B cell (primary cell): ENCODE measurements around the gene ZBTB5. TPM values are rescaled to one million over a fixed set of nuclear protein-coding genes. Genes with fewer than 3 reads are reported as not detected.

Experiments
- ATAC-seq: fragments of 200-7000 bp; cut with Tn5 transposase; one replicate; pipeline ENCODE4 v1.10.0; 2021; ENCODE audit warnings: low read depth, mild to moderate bottlenecking, moderate number of reproducible peaks, moderate library complexity
- CTCF ChIA-PET: fragments of 350-600 bp; sonication (Branson Sonifier 250); formaldehyde crosslinking; loops from one replicate; lab custom pipeline; 2021; ENCODE audit warnings: antibody characterized with exemption, inconsistent platforms; lab: Charles Lee
- POLR2A ChIA-PET: fragments of 350-600 bp; sonication (Branson Sonifier 250); formaldehyde crosslinking; loops from one replicate; lab custom pipeline; 2021; ENCODE audit warnings: antibody characterized with exemption; lab: Charles Lee
- DNase-seq: peaks from one replicate; pipeline ENCODE4 v3.0.0; 2013
- H2AFZ ChIP-seq: 2 replicates; pipeline ENCODE4 v1.6.1; 2012; ENCODE audit warnings: mild to moderate bottlenecking, low read depth, low read length; ENCODE audit not compliant: insufficient read depth, poor library complexity, severe bottlenecking
- H3K27ac ChIP-seq, 2 donors: 1 replicate in 1 of 2; 2 replicates in 1 of 2; pipeline ENCODE4 v1.5.1; 2012 to 2013; ENCODE audit warnings: low read length in 2 of 2, mild to moderate bottlenecking in 2 of 2, moderate library complexity in 1 of 2
- H3K27me3 ChIP-seq, 4 experiments: fragments of 200-600 bp in 1 of 4; sonication (generic) in 1 of 4; replicated peaks in 1 of 4; 1 replicate in 2 of 4; 2 replicates in 2 of 4; pipeline versions ENCODE4 v1.6.1 to v1.7.0; 2013 to 2016; ENCODE audit warnings: low read length in 3 of 4, mild to moderate bottlenecking in 2 of 4, mixed read lengths in 1 of 4, moderate library complexity in 1 of 4; ENCODE audit not compliant: insufficient read depth in 4 of 4, control insufficient read depth in 3 of 4; ENCODE audit errors: control extremely low read depth in 1 of 4
- H3K36me3 ChIP-seq, 2 experiments: replicated peaks in 1 of 2; 1 replicate in 1 of 2; 2 replicates in 1 of 2; pipeline versions ENCODE4 v1.6.1 to v1.7.1; 2013; ENCODE audit warnings: low read length in 1 of 2; ENCODE audit not compliant: insufficient read depth in 2 of 2, control insufficient read depth in 1 of 2; ENCODE audit errors: control extremely low read depth in 1 of 2, extremely low read depth in 1 of 2
- H3K4me1 ChIP-seq, 2 donors: fragments of 200-600 bp in 1 of 2; sonication (generic) in 1 of 2; 1 replicate in 1 of 2; 2 replicates in 1 of 2; pipeline versions ENCODE4 v1.5.1 to v1.6.1; 2013 to 2017; ENCODE audit warnings: low read length in 2 of 2; ENCODE audit not compliant: control insufficient read depth in 2 of 2, insufficient read depth in 2 of 2
- H3K4me2 ChIP-seq: replicated peaks from 2 replicates; pipeline ENCODE3; 2012; ENCODE audit warnings: mild to moderate bottlenecking, low read depth, low read length; ENCODE audit not compliant: poor library complexity, severe bottlenecking
- H3K4me3 ChIP-seq, 5 experiments: fragments of 200-600 bp in 1 of 5; sonication (generic) in 1 of 5; 1 replicate in 3 of 5; 2 replicates in 2 of 5; pipeline versions ENCODE4 v1.5.1 to v1.7.0; 2011 to 2016; ENCODE audit warnings: low read length in 4 of 5, mild to moderate bottlenecking in 4 of 5, low read depth in 2 of 5, control low read depth in 1 of 5, moderate library complexity in 1 of 5; ENCODE audit not compliant: insufficient read depth in 1 of 5; ENCODE audit errors: control extremely low read depth in 1 of 5, extremely low read depth in 1 of 5
- H3K79me2 ChIP-seq: fragments of 200-600 bp; sonication (generic); one replicate; pipeline ENCODE4 v1.6.0; 2016; ENCODE audit warnings: low read length; ENCODE audit not compliant: control insufficient read depth, insufficient read depth
- H3K9ac ChIP-seq: fragments of 200-600 bp; sonication (generic); 2 replicates; pipeline ENCODE4 v1.6.1; 2017; ENCODE audit warnings: mild to moderate bottlenecking, low read length, moderate library complexity
- H3K9me3 ChIP-seq, 3 donors: one replicate each; pipeline versions ENCODE4 v1.6.1 to v1.7.1; 2013; ENCODE audit warnings: low read length in 2 of 3; ENCODE audit not compliant: control insufficient read depth in 2 of 3, insufficient read depth in 1 of 3; ENCODE audit errors: control extremely low read depth in 1 of 3
- H4K20me1 ChIP-seq: 2 replicates; pipeline ENCODE4 v1.6.0; 2012; ENCODE audit warnings: mild to moderate bottlenecking, low read length; ENCODE audit not compliant: insufficient read depth, control insufficient read depth, poor library complexity, severe bottlenecking
- H3K27ac Mint-ChIP-seq: one replicate; pipeline ENCODE4 v1.8.0; 2021; ENCODE audit warnings: mixed read lengths
- H3K27me3 Mint-ChIP-seq: one replicate; pipeline ENCODE4 v1.8.0; 2021; ENCODE audit warnings: mixed read lengths
- H3K4me1 Mint-ChIP-seq: one replicate; pipeline ENCODE4 v1.8.0; 2021; ENCODE audit warnings: mixed read lengths
- H3K4me3 Mint-ChIP-seq: one replicate; pipeline ENCODE4 v1.8.0; 2021; ENCODE audit warnings: mixed read lengths
- H3K9me3 Mint-ChIP-seq: one replicate; pipeline ENCODE4 v1.8.0; 2022; ENCODE audit warnings: mixed read lengths; ENCODE audit not compliant: insufficient read depth
- CTCF ChIP-seq: fragments of 200-600 bp; IDR thresholded peaks from one replicate; pipeline ENCODE4 v1.8.0; 2022; ENCODE audit warnings: antibody characterized with exemption, mild to moderate bottlenecking
- EZH2 ChIP-seq: IDR thresholded peaks from 2 replicates; pipeline ENCODE4 v1.6.1; 2012; ENCODE audit warnings: borderline replicate concordance, low read depth, mild to moderate bottlenecking, moderate library complexity, low read length; ENCODE audit not compliant: insufficient read depth, poor library complexity, severe bottlenecking
- WGBS: methylation state at CpG from one replicate; pipeline ENCODE4 v1.1.5; 2013; ENCODE audit warnings: missing lambda C conversion rate; ENCODE audit not compliant: insufficient coverage; 5-methylcytosine and 5-hydroxymethylcytosine counted together
- intact Hi-C: fragments of 100-400 bp; cut with micrococcal nuclease; formaldehyde crosslinking; loops from one replicate; pipeline ENCODE4 v1.10.0; 2022
- polyA plus RNA-seq: library from polyadenylated mRNA; depleted of rRNA; stranded (reverse); fragments of >200 nt; gene quantifications from 2 replicates; pipeline ENCODE4 v1.2.3, GENCODE V29; 2012
- total RNA-seq, 2 donors: library from RNA; stranded (reverse); fragments of 120-200 nt in 1 of 2; gene quantifications; 1 replicate in 1 of 2; 2 replicates in 1 of 2; pipeline versions ENCODE4 v1.2.3 to v1.2.4, GENCODE V29; 2013 to 2022

ZBTB5 gene
- total and polyA plus RNA-seq, 2 donors (not counting 1 experiment from before 2014, with no cell fraction given), result 12.8 to 27.6 TPM

- Histone ChIP-seq H3K27ac (no peak overlapping the region), H2AFZ (no peak overlapping the region), H3K4me3 (no peak overlapping the region), H3K9me3 (no peaks in the 10 kb centered on the region), H3K9ac (no peak overlapping the region), H3K36me3 (peaks cover 0 to 59% of the 10 kb centered on the region in 2 experiments), H3K27me3 (no peaks in the 10 kb centered on the region), H3K4me1 (no peaks in the 10 kb centered on the region), H3K4me2 (no peak overlapping the region), H4K20me1 (no peaks in the 10 kb centered on the region), H3K79me2 (no peaks in the 10 kb centered on the region)
- Mint-ChIP-seq H3K4me1 (peaks cover 5% of the 10 kb centered on the region), H3K4me3 (no peak overlapping the region), H3K27me3 (no peaks in the 10 kb centered on the region), H3K27ac (peak overlapping the region; percentile 34), H3K9me3 (no peaks in the 10 kb centered on the region)
- DNase-seq (no peak), ATAC-seq (no peak)
- POLR2A ChIA-PET, result no interaction called here
- TF ChIP-seq EZH2 (no peak), CTCF (no peak)
- WGBS, result 94% methylated on average over 5 of the region's 5 CpGs
- CTCF ChIA-PET, result interaction anchor here (1.1 kb wide), 1 partner anchor 9 kb away, joined by 3 read pairs; no protein-coding TSS in a partner anchor
- intact Hi-C loops, result no loop called here
Measured at GRCh38 chr9:37504605-37505004, 39.4 kb upstream of the ZBTB5 start.

GRCh38 chr9:37503736-37504135 lies 38.5 kb upstream of the ZBTB5 start:
- no peak overlapping the region for H3K4me3 ChIP-seq
- H4K20me1 ChIP-seq, result no peaks in the 10 kb centered on the region
- no peaks in the 10 kb centered on the region for H3K27me3 ChIP-seq
- Mint-ChIP-seq H3K4me3 (no peak overlapping the region), H3K9me3 (no peaks in the 10 kb centered on the region), H3K27ac (no peak overlapping the region), H3K27me3 (no peaks in the 10 kb centered on the region), H3K4me1 (peaks cover 3% of the 10 kb centered on the region)
- TF ChIP-seq CTCF (no peak), EZH2 (no peak)
- no peak overlapping the region for H3K4me2 ChIP-seq
- no peak overlapping the region for H3K27ac ChIP-seq
- H3K9ac ChIP-seq, result no peak overlapping the region
- ATAC-seq, result no peak
- CTCF ChIA-PET, result no interaction called here
- no peaks in the 10 kb centered on the region for H3K79me2 ChIP-seq
- no peaks in the 10 kb centered on the region for H3K9me3 ChIP-seq
- no peak overlapping the region for H2AFZ ChIP-seq
- intact Hi-C loops, result no loop called here
- POLR2A ChIA-PET, result no interaction called here
- WGBS, result 98% methylated on average over 3 of the region's 3 CpGs
- H3K36me3 ChIP-seq, result peaks cover 0 to 64% of the 10 kb centered on the region in 2 experiments
- no peaks in the 10 kb centered on the region for H3K4me1 ChIP-seq
- no peak for DNase-seq
